A673 (cell line): ENCODE results near the gene CLSTN2.

Experiments used
- EZH2 ChIP-seq: fragments of 200-600 bp; sonication (generic); IDR thresholded peaks from 2 replicates; pipeline ENCODE4 v1.6.1; 2017; ENCODE audit warnings: borderline replicate concordance, low read depth, mild to moderate bottlenecking, mixed read lengths, antibody characterized with exemption, low read length; ENCODE audit not compliant: poor library complexity, severe bottlenecking
- TF ChIP-seq, protein P1 (sequence below): fragments of 300-800, 200-600 bp; sonication (generic); conservative IDR thresholded peaks from 2 replicates; pipeline ENCODE4 v1.5.1; 2017; ENCODE audit warnings: low read depth, mild to moderate bottlenecking, antibody characterized with exemption, low read length, moderate library complexity, mixed read lengths

DNA sequence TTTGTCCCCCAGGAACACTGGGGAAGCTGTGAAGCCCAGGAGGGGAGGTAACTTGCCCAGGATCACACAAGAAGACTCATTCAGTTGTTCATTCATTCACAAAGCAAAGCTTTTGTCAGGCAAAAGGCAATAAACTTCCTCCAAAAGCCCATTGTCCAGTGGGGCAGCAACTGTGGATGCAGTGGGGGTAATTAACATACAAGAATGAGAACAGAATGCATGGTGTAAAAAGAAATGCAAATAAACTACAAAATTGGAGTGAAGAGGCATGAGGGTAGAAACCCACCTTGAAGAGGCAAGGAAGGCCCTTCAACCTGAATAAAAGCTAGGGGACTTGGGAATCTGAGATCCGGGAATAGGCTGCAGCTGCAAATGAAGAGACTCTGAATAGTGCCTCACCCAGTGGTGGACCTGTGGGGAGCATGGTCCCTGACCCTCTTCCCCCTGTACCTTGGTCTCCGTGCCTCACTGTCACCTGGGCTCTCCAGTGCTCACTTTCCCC, 363.6 kb downstream of the CLSTN2 start:
- TF ChIP-seq, protein P1, sequence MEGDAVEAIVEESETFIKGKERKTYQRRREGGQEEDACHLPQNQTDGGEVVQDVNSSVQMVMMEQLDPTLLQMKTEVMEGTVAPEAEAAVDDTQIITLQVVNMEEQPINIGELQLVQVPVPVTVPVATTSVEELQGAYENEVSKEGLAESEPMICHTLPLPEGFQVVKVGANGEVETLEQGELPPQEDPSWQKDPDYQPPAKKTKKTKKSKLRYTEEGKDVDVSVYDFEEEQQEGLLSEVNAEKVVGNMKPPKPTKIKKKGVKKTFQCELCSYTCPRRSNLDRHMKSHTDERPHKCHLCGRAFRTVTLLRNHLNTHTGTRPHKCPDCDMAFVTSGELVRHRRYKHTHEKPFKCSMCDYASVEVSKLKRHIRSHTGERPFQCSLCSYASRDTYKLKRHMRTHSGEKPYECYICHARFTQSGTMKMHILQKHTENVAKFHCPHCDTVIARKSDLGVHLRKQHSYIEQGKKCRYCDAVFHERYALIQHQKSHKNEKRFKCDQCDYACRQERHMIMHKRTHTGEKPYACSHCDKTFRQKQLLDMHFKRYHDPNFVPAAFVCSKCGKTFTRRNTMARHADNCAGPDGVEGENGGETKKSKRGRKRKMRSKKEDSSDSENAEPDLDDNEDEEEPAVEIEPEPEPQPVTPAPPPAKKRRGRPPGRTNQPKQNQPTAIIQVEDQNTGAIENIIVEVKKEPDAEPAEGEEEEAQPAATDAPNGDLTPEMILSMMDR = no peak
- no peak for TF ChIP-seq EZH2
